AG04450 (cell line): Measurements from ENCODE around the gene B4GALT1. TPM values are rescaled to one million over a fixed set of nuclear protein-coding genes. Genes with fewer than 3 reads are reported as not detected.

ENCODE experiments used
- CTCF ChIA-PET: fragments of 300-600, 350-600 bp; formaldehyde crosslinking; extraction: SDS; loops from one replicate; lab custom pipeline; 2022; ENCODE audit warnings: antibody characterized with exemption, inconsistent platforms; lab: Charles Lee
- POLR2A ChIA-PET: fragments of 350-600 bp; formaldehyde crosslinking; extraction: SDS; loops from one replicate; lab custom pipeline; 2021; ENCODE audit warnings: antibody characterized with exemption, inconsistent platforms; lab: Yijun Ruan, JAX
- DNase-seq: peaks from one replicate; pipeline ENCODE4 v3.0.0-alpha.2; 2011; ENCODE audit warnings: low read depth, low spot score
- H3K27ac ChIP-seq: one replicate; pipeline ENCODE4 v1.5.1; 2012; ENCODE audit warnings: low read depth, low read length, control low read depth
- H3K27me3 ChIP-seq: one replicate; pipeline ENCODE4 v1.6.0; 2012; ENCODE audit warnings: low read length; ENCODE audit not compliant: control insufficient read depth, insufficient read depth
- H3K4me3 ChIP-seq: 2 replicates; pipeline ENCODE4 v1.5.1; 2011; ENCODE audit warnings: mild to moderate bottlenecking, low read depth, low read length, control low read depth
- H3K9me3 ChIP-seq: 2 replicates; pipeline ENCODE4 v1.5.1; 2012; ENCODE audit warnings: low read length; ENCODE audit not compliant: control insufficient read depth, insufficient read depth
- CTCF ChIP-seq: IDR thresholded peaks from 2 replicates; pipeline ENCODE4 v1.5.1; 2011; ENCODE audit warnings: low read depth, low read length, control low read depth, inconsistent platforms
- polyA plus RNA-seq: library from polyadenylated mRNA; depleted of rRNA; stranded (reverse); fragments of >200 nt; gene quantifications from 2 replicates; pipeline ENCODE4 v1.2.3, GENCODE V29; 2011

B4GALT1 gene
- polyA plus RNA-seq, 1 experiment = 57.0 TPM

GRCh38 chr9:33081128-33081851 is 85.8 kb downstream of the B4GALT1 start:
- Histone ChIP-seq H3K27ac (no peak overlapping the region), H3K9me3 (peaks cover 3% of the 10 kb centered on the region), H3K27me3 (no peaks in the 10 kb centered on the region), H3K4me3 (peak overlapping the region; percentile 29; the same call in 1 of the 2 replicates)
- POLR2A ChIA-PET = no interaction called here
- CTCF ChIA-PET = interaction anchor here (0.9 to 3.4 kb wide), 9 partner anchors 49 to 182 kb away, joined by 3 to 52 read pairs (median 4); no protein-coding TSS in a partner anchor
- peak; percentile 72 for DNase-seq
- peak; percentile 76 for TF ChIP-seq CTCF

GRCh38 chr9:33080534-33080933 is 86.6 kb downstream of the B4GALT1 start:
- no peak overlapping the region for H3K4me3 ChIP-seq
- H3K9me3 ChIP-seq = peaks cover 2% of the 10 kb centered on the region
- CTCF ChIA-PET = interaction anchor here (0.9 to 3.4 kb wide), 7 partner anchors 50 to 183 kb away, joined by 3 to 52 read pairs (median 4); no protein-coding TSS in a partner anchor
- H3K27ac ChIP-seq = no peak overlapping the region
- TF ChIP-seq CTCF = no peak
- DNase-seq = no peak
- POLR2A ChIA-PET = no interaction called here
- H3K27me3 ChIP-seq = no peaks in the 10 kb centered on the region

GRCh38 chr9:33076046-33077004 is 90.8 kb downstream of the B4GALT1 start, which contains the start of gene SMU1:
SMU1 (minus strand) TSS chr9:33076674; CDS start chr9:33076608, 66 bp downstream.
- ChIA-PET POLR2A (interaction anchor here (0.7 to 1.6 kb wide), 6 partner anchors 8 to 188 kb away, joined by 3 to 8 read pairs (median 6); partner anchors contain the start of genes BAG1, CHMP5 and DNAJA1), CTCF (interaction anchor here (2.1 kb wide), 1 partner anchor 150 kb away, joined by 11 read pairs; no protein-coding TSS in a partner anchor)
- peak within 1 kb of the TSS; percentile 90 for H3K27ac ChIP-seq
- no peak for TF ChIP-seq CTCF
- H3K27me3 ChIP-seq = no peaks in the 10 kb centered on the region
- no peaks in the 10 kb centered on the region; the same call in 1 of the 2 replicates for H3K9me3 ChIP-seq
- peak within 1 kb of the TSS; percentile 98 for H3K4me3 ChIP-seq
- peak; percentile 89 for DNase-seq

- TF ChIP-seq CTCF = no peak
- DNase-seq = no peak
- ChIA-PET POLR2A (no interaction called here), CTCF (no interaction called here)
- H3K9me3 ChIP-seq = no peaks in the 10 kb centered on the region
- H3K27me3 ChIP-seq = no peaks in the 10 kb centered on the region
- no peak overlapping the region for H3K4me3 ChIP-seq
- no peak overlapping the region for H3K27ac ChIP-seq
These were observed 98.1 kb downstream of the B4GALT1 start for GRCh38 chr9:33068991-33069390.
